DOHH2 (cell line): Measurements from ENCODE around the gene DIS3L2.

Source experiments
- H3F3A ChIP-seq: fragments of 200-600 bp; sonication (generic), shearing (Covaris generic); 2 replicates; pipeline ENCODE4 v1.6.0; 2016; ENCODE audit warnings: antibody characterized with exemption, mild to moderate bottlenecking; ENCODE audit not compliant: control insufficient read depth, insufficient read depth
- H3K27ac ChIP-seq: fragments of 200-600 bp; sonication (generic); 2 replicates; pipeline ENCODE4 v1.5.1; 2014; ENCODE audit warnings: low read depth, mild to moderate bottlenecking, low read length, moderate library complexity
- H3K27me3 ChIP-seq: fragments of 200-600 bp; sonication (generic); 2 replicates; pipeline ENCODE4 v1.6.1; 2014; ENCODE audit warnings: mild to moderate bottlenecking, low read length, mixed read lengths; ENCODE audit not compliant: control insufficient read depth
- H3K36me3 ChIP-seq: fragments of 200-600 bp; sonication (generic); 2 replicates; pipeline ENCODE4 v1.6.1; 2014; ENCODE audit warnings: mild to moderate bottlenecking, low read length, moderate library complexity, mixed read lengths; ENCODE audit not compliant: control insufficient read depth
- H3K4me1 ChIP-seq: fragments of 200-600 bp; sonication (generic); 2 replicates; pipeline ENCODE4 v1.6.1; 2014; ENCODE audit warnings: mild to moderate bottlenecking, low read length, mixed read lengths; ENCODE audit not compliant: control insufficient read depth
- H3K4me2 ChIP-seq: fragments of 200-600 bp; sonication (generic); 2 replicates; pipeline ENCODE4 v1.6.0; 2014; ENCODE audit warnings: mild to moderate bottlenecking, low read length, moderate library complexity
- H3K4me3 ChIP-seq: fragments of 200-600 bp; sonication (generic); 2 replicates; pipeline ENCODE4 v1.5.1; 2014; ENCODE audit warnings: mild to moderate bottlenecking, low read length, mixed read lengths
- H3K79me2 ChIP-seq: fragments of 200-600 bp; sonication (generic); 2 replicates; pipeline ENCODE4 v1.6.1; 2014; ENCODE audit warnings: mild to moderate bottlenecking, low read length, mixed read lengths; ENCODE audit not compliant: control insufficient read depth
- H3K9me2 ChIP-seq: fragments of 200-600 bp; sonication (generic); replicated peaks from 2 replicates; pipeline ENCODE4 v1.6.1; 2014; ENCODE audit warnings: mild to moderate bottlenecking, low read length, mixed read lengths; ENCODE audit not compliant: control insufficient read depth
- H3K9me3 ChIP-seq: fragments of 200-600 bp; sonication (generic); 2 replicates; pipeline ENCODE4 v1.6.1; 2014; ENCODE audit warnings: antibody characterized with exemption, low read length, mixed read lengths; ENCODE audit not compliant: control insufficient read depth, insufficient read depth
- H4K20me1 ChIP-seq: fragments of 200-600 bp; sonication (generic); 2 replicates; pipeline ENCODE4 v1.6.0; 2014; ENCODE audit warnings: low read depth, mild to moderate bottlenecking, antibody characterized with exemption, low read length, moderate library complexity; ENCODE audit not compliant: control insufficient read depth, insufficient read depth
- EZH2phosphoT487 ChIP-seq: fragments of 200-600 bp; sonication (generic); IDR thresholded peaks from 2 replicates; pipeline ENCODE4 v1.6.1; 2017; ENCODE audit warnings: borderline replicate concordance, mild to moderate bottlenecking, antibody characterized with exemption, low read length, moderate library complexity, mixed read lengths
- TF ChIP-seq, protein P1 (sequence below): fragments of 200-600 bp; sonication (generic); IDR thresholded peaks from one replicate; pipeline ENCODE4 v1.5.1; 2014; ENCODE audit warnings: antibody characterized with exemption, mild to moderate bottlenecking, low read depth, low read length; ENCODE audit not compliant: poor library complexity, severe bottlenecking

The DIS3L2 gene

DNA sequence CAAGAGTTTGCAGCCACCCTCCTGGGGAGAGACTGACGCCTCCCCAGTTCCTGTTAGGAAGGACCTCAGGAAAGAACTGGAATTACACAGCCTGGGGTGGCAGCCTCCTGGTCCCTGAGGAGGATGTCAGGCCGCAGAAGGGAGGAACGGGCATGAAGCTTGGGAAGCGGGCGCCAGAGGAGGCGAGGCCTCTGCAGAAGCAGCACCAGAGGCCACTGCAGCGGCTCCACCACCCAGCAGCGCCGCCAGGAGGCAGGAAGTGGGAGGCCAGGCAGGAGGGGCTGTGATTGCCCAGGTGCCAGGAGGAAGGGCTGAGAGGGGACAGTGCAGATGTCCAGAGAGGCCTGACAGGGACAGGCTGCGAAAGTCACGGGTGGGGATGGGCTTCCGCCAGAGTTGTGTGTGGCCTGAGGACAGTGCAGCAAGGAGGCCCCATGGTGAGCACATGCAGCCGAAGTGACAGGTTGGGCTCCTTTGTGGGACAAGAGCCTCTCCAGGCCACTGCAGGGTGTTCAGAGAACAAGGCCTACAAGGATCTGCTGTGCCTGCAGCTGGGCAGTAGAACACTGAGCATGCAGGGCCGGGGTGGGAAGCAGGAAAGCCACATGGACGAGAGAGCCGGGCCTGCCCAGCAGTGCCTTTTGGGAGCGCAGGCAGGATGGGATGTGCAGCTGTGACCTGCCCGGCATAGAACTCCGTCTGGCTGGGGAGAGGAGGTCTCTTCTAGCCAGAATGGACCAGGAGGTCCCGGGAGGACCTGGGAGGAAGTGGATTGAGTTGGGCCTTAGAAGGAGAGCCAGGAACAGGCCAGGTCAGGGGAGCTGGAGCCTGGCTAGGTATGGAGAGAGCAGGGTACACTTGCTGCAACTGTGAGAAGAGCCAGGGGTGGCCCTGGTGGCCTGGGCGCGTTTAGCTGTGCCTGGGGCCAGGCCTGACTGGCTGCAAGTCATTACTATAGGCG lies 377.9 kb downstream of the DIS3L2 start:
- Histone ChIP-seq H3K79me2 (no peaks in the 10 kb centered on the region), H3K4me2 (no peak overlapping the region), H3F3A (no peaks in the 10 kb centered on the region), H3K4me1 (no peaks in the 10 kb centered on the region), H3K9me2 (no peaks in the 10 kb centered on the region), H3K27ac (no peak overlapping the region), H3K36me3 (no peaks in the 10 kb centered on the region), H3K27me3 (no peaks in the 10 kb centered on the region), H3K9me3 (no peaks in the 10 kb centered on the region), H3K4me3 (no peak overlapping the region), H4K20me1 (no peaks in the 10 kb centered on the region; the same call in 1 of the 2 replicates)
- TF ChIP-seq, protein P1, sequence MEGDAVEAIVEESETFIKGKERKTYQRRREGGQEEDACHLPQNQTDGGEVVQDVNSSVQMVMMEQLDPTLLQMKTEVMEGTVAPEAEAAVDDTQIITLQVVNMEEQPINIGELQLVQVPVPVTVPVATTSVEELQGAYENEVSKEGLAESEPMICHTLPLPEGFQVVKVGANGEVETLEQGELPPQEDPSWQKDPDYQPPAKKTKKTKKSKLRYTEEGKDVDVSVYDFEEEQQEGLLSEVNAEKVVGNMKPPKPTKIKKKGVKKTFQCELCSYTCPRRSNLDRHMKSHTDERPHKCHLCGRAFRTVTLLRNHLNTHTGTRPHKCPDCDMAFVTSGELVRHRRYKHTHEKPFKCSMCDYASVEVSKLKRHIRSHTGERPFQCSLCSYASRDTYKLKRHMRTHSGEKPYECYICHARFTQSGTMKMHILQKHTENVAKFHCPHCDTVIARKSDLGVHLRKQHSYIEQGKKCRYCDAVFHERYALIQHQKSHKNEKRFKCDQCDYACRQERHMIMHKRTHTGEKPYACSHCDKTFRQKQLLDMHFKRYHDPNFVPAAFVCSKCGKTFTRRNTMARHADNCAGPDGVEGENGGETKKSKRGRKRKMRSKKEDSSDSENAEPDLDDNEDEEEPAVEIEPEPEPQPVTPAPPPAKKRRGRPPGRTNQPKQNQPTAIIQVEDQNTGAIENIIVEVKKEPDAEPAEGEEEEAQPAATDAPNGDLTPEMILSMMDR = peak; percentile 34
- TF ChIP-seq EZH2phosphoT487 = no peak

DNA sequence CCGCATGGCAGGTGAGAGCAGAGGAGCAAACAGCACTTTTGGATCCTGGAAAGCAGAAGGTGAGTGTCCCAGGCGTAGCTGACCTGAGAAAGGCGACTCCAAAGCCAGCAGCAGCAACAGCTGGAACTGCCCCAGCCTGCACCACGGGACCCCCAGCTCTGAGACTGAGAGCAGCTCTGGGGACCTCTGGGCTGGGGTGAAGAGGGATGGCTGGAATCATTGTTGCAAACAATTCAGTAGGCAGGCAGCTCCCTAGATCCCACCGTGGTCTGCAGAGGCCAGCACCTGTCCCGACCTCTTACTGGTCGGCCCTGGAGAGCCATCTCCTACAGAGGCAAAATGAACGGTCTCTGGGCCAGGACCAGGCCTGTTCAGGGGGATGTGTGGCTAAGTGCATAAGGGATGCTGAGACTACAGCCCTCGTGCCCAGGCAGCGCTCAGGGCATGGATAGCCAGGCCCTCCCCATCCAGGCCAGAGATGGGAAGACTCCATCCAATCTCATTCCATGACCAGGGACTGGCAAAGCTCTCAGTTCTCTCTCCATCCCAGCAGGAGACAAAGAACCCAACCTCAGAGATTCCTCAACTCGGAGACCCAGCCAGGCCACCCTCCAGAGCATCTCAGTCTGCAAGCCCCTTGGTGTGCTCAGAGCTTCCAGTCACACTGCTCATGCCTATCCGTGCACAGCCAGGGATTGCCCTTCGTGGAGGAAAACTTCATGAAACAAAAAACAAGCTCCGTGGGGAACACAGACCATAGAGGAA lies 378.8 kb downstream of the DIS3L2 start:
- Histone ChIP-seq H3K79me2 (no peaks in the 10 kb centered on the region), H4K20me1 (no peaks in the 10 kb centered on the region; the same call in 1 of the 2 replicates), H3K27ac (no peak overlapping the region), H3K4me1 (no peaks in the 10 kb centered on the region), H3K4me3 (no peak overlapping the region), H3K36me3 (no peaks in the 10 kb centered on the region), H3K9me2 (no peaks in the 10 kb centered on the region), H3K9me3 (no peaks in the 10 kb centered on the region), H3F3A (no peaks in the 10 kb centered on the region), H3K4me2 (no peak overlapping the region), H3K27me3 (no peaks in the 10 kb centered on the region)
- TF ChIP-seq EZH2phosphoT487 = no peak
- TF ChIP-seq, protein P1 = no peak

DNA sequence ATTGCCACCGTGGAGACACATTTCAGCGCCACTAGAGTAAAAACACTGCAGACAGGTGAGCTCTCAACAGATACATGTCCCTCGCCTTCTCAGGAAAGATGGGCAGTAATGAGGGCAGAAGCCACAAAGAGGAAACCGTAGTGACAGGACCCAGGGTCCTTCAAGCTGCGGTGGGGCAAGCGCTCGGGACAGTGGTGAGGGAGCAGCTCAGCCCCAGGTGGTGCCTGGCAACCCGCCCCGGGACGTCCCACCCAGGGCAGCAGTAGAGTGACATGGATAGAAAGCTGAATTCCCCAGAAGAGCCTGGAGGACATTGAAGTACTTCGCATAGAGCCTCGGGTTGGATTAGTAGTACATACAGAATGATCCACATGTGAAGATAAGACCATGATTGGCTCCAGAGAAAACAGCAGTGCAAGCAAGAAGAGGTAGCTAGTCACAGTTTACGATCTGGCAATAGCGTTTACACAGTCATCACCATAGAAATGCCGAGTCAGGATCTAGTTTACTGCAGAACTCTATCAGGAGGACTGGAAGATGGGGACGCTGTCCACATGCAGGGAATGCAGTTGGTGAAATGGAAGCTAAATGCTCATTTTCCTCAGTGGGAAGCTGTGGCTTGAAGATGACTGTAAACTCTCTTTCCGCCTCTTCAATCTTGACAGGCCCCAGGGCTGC lies 379.7 kb downstream of the DIS3L2 start:
- TF ChIP-seq, protein P1 = no peak
- no peak for TF ChIP-seq EZH2phosphoT487

More for the DNA sequence above, 379.7 kb downstream of the DIS3L2 start:
- H3K9me3 ChIP-seq = no peaks in the 10 kb centered on the region
- H4K20me1 ChIP-seq = no peaks in the 10 kb centered on the region; the same call in 1 of the 2 replicates
- H3K4me2 ChIP-seq = no peak overlapping the region
- no peak overlapping the region for H3K4me3 ChIP-seq
- H3K27ac ChIP-seq = no peak overlapping the region
- H3K36me3 ChIP-seq = no peaks in the 10 kb centered on the region
- no peaks in the 10 kb centered on the region for H3K9me2 ChIP-seq
- no peaks in the 10 kb centered on the region for H3K27me3 ChIP-seq
- no peaks in the 10 kb centered on the region for H3K79me2 ChIP-seq
- no peaks in the 10 kb centered on the region for H3F3A ChIP-seq
- H3K4me1 ChIP-seq = no peaks in the 10 kb centered on the region
